ENCODE results near the gene SEMA6B. TPM values are rescaled to one million over a fixed set of nuclear protein-coding genes. Genes with fewer than 3 reads are reported as not detected.
"Not testable (repeated sequence)": the region's sequence is repeated elsewhere in the genome, so short reads cannot be mapped to it uniquely, and the experiment has no call there.

The SEMA6B gene, protein sequence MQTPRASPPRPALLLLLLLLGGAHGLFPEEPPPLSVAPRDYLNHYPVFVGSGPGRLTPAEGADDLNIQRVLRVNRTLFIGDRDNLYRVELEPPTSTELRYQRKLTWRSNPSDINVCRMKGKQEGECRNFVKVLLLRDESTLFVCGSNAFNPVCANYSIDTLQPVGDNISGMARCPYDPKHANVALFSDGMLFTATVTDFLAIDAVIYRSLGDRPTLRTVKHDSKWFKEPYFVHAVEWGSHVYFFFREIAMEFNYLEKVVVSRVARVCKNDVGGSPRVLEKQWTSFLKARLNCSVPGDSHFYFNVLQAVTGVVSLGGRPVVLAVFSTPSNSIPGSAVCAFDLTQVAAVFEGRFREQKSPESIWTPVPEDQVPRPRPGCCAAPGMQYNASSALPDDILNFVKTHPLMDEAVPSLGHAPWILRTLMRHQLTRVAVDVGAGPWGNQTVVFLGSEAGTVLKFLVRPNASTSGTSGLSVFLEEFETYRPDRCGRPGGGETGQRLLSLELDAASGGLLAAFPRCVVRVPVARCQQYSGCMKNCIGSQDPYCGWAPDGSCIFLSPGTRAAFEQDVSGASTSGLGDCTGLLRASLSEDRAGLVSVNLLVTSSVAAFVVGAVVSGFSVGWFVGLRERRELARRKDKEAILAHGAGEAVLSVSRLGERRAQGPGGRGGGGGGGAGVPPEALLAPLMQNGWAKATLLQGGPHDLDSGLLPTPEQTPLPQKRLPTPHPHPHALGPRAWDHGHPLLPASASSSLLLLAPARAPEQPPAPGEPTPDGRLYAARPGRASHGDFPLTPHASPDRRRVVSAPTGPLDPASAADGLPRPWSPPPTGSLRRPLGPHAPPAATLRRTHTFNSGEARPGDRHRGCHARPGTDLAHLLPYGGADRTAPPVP
- 10 to 100 TPM; 15.0 to 24.8 TPM for total RNA-seq
- long read RNA-seq: 0 reads

- ATAC-seq (peak; percentile 56 to 64), DNase-seq (peak; percentile 76)
- intact Hi-C loops (cut with DNase I): loop anchor here (2.0 to 5.0 kb wide), 2 partner anchors 73 to 77 kb away; no protein-coding TSS in a partner anchor
Observed at GRCh38 chr19:4559569-4559968, at the start of gene SEMA6B. TSS of gene SEMA6B (minus strand) at chr19:4559684. CDS start at chr19:4558457, 1,227 bp downstream.

GRCh38 chr19:4606921-4607678 is 47.6 kb upstream of the SEMA6B start:
- DNase-seq (peak; percentile 48), ATAC-seq (peak; percentile 57 to 91)
- intact Hi-C loops (cut with DNase I): no loop called here

GRCh38 chr19:4606181-4606580 is 46.7 kb upstream of the SEMA6B start:
- intact Hi-C loops (cut with DNase I): no loop called here
- ATAC-seq (no peak), DNase-seq (no peak)

GRCh38 chr19:4604912-4605311 is 45.4 kb upstream of the SEMA6B start:
- no peak for DNase-seq
- intact Hi-C loops (cut with DNase I): no loop called here
- no peak for ATAC-seq

GRCh38 chr19:4602915-4603314 is 43.4 kb upstream of the SEMA6B start:
- intact Hi-C loops (cut with DNase I): no loop called here
- ATAC-seq: no peak
- DNase-seq: no peak

DNA sequence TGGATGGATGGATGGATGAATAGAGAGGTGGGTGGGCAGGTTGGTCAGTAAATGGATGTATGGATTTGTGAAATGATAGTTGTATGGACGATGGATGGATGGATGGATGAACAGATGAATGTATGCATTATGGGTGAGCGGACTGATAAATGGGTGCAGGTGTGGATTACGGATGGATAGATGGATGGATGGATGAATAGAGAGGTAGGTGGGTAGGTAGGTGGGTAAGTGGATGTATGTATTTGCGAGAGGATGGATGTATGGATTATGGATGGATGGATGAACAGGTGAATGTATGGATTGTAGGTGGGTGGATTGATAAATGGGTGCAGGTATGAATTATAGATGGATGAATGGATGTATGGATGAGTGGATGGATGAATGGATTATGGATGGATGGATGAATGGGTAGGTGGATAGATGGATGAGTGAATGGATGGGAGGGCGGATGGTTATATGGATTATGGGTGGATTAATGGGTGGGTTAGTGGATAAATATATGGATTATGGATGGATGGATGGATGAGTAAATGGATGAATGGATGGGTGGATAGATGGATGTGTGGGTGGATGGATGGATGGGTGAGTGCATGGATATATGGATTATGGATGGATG is 42.8 kb upstream of the SEMA6B start:
- DNase-seq: no peak
- no peak for ATAC-seq
- intact Hi-C loops (cut with DNase I): no loop called here

- intact Hi-C loops (cut with DNase I): no loop called here
- ATAC-seq: no peak
Observed at GRCh38 chr19:4600893-4601292, 41.4 kb upstream of the SEMA6B start.

GRCh38 chr19:4600082-4600481 is 40.6 kb upstream of the SEMA6B start:
- intact Hi-C loops (cut with DNase I): no loop called here
- ATAC-seq (no peak), DNase-seq (no peak)

More at GRCh38 chr19:4600893-4601292, 41.4 kb upstream of the SEMA6B start:
- DNase-seq: no peak

- DNase-seq: no peak
- intact Hi-C loops (cut with DNase I): no loop called here
- ATAC-seq: no peak
Observed at GRCh38 chr19:4598712-4599111, 39.2 kb upstream of the SEMA6B start.

- intact Hi-C loops (cut with DNase I): no loop called here
- DNase-seq (peak; percentile 61), ATAC-seq (peak; percentile 67 to 86)
Observed at GRCh38 chr19:4597975-4598671, 38.6 kb upstream of the SEMA6B start.

DNA sequence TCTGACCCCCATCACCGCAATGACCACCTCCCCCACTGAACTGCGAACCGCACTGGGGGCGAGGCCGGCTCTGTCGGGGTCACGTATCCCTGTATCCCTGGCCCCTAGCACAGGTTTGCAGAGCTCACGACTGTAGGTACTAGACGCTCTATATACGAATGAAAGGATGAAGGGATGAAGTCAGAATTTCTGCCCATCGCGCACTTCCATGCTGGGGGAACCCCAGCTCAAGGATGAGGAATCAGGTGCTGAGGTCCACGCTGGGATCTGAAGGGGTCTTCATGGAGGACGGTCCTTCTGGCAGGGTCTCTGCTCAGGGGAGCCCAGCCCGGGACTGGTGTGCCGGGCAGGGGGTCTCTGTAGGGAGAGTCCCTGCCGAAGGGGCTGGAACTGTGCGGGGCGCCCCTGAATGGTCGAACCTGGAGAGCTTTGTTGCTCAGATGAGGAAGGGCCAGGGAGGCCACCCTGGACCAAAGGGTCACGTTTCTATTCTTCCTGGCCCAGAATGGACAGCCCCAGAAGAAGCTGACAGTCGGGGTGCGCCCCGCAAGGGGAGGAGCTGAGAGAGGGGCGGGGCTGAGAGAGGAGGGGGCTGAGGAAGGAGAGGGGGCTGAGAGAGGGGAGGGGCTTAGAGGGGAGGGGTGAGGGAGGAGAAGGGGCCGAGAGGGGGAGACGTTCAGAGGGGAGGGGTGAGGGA is 37.9 kb upstream of the SEMA6B start:
- peak; percentile 24 to 57 for ATAC-seq
- DNase-seq: peak; percentile 32
- intact Hi-C loops (cut with DNase I): no loop called here

- ATAC-seq (no peak), DNase-seq (no peak)
- intact Hi-C loops (cut with DNase I): no loop called here
Observed at GRCh38 chr19:4596033-4596904, 36.8 kb upstream of the SEMA6B start.

DNA sequence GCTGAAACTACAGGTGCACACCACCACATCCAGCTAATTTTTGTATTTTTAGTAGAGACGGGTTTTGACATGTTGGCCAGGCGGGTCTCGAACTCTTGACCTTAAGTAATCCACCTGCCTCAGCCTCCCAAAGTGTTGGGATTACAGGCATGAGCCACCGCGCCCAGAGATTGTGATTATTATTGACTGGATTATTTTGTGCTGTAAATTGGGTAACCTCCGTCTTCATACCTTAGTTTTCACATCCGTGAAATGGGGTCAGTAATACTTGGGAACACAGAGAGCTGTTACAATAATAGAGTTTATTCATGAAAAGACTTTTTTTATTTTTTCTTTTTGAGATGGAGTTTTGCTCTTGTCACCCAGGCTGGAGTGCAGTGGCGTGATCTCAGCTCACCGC is 35.7 kb upstream of the SEMA6B start:
- intact Hi-C loops (cut with DNase I); DNase-seq; ATAC-seq: not testable (repeated sequence)

DNA sequence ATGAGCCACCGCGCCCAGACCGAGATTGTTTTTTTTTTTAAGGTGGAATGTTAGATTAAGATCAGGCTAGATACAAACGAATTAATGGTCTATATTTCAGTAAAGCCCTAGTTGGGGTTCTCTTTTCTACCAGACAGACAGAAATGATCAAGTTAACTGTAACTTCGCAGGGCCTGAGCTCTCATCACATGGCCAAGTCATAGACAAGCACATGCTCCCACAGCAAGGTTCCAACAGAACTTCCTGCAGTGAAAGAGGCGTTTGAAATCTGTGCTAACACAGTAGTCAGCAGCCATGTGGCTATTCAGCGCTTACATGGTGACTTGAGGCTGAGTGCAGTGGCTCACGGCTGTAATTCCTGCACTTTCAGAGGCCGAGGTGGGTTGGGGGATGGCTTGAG is 34.7 kb upstream of the SEMA6B start:
- no peak for ATAC-seq
- intact Hi-C loops (cut with DNase I): loop anchor here in 1 of 2 donors (5.0 kb wide), 1 partner anchor 38 kb away; no protein-coding TSS in a partner anchor
- DNase-seq: no peak

DNA sequence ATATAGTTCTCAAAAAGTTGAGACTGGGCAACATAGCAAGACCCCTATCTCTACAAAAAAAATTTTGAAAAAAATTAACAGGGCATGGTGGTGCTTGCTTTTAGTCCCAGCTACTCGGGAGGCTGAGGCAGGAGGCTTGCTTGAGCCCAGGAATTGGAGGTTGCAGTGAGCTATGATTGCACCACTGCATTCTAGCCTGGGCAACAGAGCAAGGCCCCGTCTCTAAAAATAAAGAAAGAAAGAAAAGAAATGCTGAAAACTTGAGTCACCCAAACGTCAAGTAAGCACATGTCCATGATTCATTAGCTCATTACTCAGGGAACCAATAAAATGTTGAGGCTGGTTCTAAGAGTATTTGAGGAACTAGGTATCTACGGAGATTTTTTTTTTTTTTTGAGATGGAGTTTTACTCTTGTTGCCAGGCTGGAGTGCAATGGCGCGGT is 33.9 kb upstream of the SEMA6B start:
- no peak for DNase-seq
- intact Hi-C loops (cut with DNase I): loop anchor here in 1 of 2 donors (5.0 kb wide), 1 partner anchor 39 kb away; no protein-coding TSS in a partner anchor
- ATAC-seq: no peak

GRCh38 chr19:4592445-4592844 is 33.0 kb upstream of the SEMA6B start:
- intact Hi-C loops (cut with DNase I): loop anchor here in 1 of 2 donors (5.0 kb wide), 1 partner anchor 40 kb away; no protein-coding TSS in a partner anchor
- DNase-seq: no peak
- ATAC-seq: no peak

All from left cardiac atrium (tissue), 4 donors.